Cerebellar cortex (tissue), 1 donor: ENCODE results near the gene NUDCD3.

Source experiments
- DNase-seq: peaks from one replicate; pipeline ENCODE4 v3.0.0-alpha.2; 2015; ENCODE audit warnings: low spot score

Gene NUDCD3

DNA sequence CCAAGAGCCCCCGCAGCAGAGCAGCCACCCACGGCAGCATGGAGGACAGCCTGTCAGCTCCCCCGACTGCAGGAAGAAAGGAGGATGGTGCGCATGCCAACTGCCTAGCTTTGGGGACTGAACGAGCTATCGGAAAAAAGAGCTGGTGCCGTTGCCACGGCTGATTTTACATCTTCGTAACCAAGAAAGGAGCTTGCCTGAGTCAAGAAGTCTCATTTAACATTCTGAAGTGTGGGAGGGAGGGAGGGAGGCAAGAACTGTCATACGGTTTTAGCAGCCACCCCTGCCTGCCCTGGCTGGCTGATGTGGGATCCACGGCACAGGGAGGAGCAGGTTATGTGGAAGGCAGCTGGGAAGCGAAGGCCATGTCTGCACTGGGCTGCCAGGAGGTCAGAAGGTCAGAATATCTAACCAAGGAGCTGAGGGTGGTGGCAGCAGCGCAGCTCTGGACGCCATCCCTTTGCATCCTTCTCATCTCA, 90.4 kb downstream of the NUDCD3 start:
- no peak for DNase-seq

DNA sequence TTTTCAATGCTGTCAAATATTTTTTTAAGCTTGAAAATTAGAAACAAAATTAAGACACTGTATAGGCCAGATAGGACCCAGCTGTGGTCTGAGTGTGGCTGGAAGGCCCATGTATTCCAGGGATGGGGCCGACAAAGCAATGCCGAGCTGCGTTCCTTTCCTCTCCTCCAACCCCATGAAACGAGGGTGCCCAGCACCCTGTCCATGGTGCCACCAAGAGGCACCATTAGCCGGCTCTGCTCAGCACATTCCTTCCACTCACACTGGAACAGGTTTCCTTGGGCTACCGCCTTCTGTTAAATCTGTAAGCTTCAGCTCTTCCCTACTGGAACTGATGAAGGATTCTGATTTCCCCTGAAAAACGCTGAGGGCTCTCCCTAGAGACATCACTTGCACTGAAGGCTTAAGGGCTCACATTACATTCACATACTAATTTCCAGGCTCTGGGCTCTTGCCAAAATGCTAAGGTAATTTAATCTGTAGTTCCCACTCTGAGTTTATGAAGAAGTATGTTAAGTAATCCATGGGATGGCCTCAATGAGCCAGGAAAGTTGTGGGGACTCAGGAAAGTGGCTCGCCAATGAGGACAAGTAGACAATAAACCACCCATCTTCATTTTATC, 91.4 kb downstream of the NUDCD3 start:
- no peak for DNase-seq

DNA sequence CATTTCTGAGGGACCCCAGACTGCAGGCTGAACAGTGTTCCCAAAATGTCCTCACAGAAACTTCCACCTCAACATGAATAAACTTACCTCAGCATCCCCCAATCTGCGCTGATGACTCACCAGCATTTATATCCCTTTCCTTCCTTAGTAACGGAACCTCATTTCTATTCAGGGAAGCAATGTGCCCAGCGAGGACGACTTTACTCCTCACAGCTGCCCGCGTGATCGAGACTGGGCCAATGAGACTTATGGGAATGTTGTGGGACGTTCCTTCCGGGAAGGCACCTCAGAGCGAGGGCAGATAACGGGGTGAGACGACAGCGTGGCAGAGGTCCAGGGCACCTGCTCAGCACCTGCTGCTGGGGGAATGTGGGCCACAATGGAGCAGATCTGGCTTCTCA, 91.9 kb downstream of the NUDCD3 start:
- DNase-seq: peak; percentile 82

DNA sequence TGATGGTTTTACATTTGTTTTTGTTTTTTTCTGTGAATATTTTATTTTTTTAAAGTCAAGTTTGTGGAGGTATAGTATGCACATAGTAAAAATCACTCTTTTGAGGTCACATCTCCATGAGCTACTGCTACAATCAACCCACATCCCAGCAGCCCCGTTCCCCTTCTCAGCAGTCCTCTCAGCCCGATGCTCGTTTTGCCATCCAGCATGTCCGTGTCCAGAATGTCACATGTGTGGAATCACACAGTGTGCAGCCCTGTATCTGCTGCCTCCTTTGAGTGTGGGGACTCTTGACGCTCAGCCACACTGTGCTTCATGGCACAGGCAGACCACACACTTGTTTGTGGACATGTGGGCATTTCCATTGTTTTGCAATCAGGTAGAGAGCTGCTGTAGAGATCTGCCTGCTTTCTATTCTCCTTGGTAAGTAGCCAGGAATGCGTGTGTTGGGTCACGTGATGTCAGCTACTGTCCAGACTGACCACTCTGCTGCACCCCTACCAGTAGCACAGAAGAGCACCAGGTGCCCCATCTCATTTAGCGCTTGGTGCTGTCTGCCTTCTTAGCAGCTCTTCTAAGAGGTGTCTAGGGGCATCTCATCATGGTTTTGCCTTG, 93.4 kb downstream of the NUDCD3 start:
- no peak for DNase-seq

DNA sequence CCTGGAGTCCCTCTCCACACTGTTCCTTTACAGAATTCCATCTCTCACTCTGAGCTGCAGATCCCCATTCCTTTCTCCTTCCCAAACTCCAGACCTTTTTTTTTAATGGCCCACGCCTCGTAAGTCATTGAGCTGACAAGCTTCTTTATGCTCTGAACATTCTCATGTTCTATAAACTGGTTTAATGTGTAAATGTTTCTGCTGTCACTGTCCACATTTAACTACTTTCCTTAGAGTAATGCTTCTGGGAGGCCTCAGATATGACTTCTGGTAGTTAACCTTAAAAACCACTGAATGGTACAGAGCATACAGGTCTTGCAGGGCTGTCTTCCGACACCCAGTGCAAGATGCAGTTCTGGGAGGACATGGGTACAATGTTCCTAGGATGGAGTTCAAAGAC, 94.0 kb downstream of the NUDCD3 start:
- no peak for DNase-seq

DNA sequence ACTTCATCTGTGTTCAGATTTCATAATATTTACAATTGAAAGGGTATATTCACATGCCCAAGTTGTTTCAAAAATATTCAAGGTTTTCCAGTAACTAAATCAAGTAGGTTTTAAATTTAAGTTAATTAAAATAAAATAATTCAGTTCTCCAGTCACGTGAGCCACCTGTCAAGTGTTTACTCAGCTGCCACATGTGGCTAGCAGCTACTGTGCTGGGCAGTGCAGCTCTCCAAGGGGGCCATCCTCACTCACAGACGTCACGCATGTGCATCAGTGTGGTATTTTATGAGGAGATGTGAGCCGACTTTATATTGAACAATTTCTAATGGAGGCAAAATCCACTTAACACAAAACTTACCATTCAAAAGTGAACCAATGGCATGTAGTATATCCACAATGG, 95.4 kb downstream of the NUDCD3 start:
- DNase-seq: no peak

DNA sequence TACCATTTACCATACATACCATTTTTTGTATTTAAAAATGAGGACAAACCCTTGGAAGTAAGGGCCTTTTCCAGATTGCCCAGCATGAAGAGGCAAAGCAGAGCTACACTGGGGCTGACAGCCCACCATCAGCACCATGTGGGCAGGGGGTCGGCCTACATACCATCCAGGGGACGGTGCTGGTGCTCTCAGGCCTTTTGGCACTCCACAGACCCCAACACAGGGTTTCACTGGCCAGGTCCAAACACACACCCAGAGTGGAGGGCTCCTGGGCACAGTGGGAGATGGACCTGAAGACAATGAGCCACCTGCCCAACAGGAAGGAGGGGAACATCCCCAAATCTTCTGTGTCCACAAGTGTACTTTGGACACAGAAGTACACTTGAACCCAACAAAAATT, 95.8 kb downstream of the NUDCD3 start:
- no peak for DNase-seq

DNA sequence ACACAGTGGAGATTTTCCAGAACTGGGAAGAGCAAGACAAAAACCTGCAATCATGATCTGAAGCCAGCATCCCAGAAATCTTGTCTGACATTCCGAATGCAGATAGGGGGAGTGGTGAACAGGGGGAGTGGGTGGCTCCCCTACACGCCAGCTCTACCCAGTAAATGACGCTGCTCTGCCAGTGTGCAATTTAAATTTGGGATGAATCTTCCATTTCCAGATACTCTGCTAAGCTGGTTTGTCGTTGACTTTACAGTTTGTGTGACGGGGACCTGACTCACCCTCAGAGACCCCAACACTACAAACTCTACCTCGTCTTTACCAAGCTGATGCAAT, 96.4 kb downstream of the NUDCD3 start:
- DNase-seq: no peak

DNA sequence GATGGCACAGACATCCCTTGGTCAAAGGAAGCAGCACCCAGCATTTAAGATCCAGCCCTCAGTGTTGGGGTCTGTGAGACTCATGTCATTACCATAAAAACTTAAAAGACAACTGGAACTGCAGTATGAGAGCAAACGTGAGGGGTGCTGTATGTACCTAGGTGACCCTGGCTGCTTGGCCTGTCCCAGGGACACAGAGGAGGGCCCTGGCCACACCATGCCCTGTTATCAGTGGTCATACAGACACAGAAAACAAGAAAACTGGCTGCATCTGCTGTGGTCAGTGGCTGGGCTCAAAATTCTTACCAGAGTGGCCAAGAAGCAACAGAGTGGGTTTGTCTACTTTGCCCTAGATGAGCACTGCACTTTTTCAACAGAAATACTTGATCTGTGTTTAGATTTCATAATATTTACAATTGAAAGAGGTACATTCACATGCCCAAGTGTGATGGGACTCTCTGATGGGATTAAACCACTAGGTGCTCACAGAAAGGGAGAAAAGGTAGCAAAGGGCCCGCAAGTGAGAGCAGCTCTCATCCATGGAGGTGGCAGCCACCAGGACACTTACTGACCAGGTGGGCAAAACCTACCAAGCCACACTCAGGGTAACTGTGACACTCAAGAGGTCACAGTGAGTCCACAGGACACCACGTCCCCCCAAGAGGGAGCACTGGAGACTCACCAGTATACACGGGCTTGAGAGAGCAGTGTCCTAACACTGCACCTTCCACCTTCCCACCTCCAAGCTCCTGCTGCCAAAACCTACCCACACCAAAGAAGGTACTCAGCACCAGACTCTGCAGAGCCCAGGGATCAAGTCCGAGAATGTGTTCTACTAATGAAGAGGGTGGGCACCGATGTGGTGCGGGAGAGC, 97.0 kb downstream of the NUDCD3 start:
- DNase-seq: no peak

DNA sequence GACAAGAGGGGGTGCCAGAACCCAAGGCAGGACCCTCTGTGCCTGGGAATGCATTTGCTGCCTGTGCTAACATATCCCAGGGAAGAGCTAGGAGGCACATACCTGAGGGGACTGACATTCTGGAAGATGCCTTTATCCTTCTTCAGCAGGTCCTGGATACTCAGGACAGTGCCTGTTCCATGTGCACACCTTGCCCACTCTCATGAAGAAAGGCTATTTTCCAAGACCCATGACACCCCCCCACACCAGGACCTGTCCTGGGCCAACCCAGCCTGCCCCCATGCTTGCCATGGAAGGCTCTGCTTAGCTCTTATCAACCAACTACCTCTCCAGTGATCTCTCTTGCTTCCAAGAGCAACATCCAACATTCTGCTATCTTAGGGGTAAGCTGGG, 97.8 kb downstream of the NUDCD3 start:
- DNase-seq: no peak

DNA sequence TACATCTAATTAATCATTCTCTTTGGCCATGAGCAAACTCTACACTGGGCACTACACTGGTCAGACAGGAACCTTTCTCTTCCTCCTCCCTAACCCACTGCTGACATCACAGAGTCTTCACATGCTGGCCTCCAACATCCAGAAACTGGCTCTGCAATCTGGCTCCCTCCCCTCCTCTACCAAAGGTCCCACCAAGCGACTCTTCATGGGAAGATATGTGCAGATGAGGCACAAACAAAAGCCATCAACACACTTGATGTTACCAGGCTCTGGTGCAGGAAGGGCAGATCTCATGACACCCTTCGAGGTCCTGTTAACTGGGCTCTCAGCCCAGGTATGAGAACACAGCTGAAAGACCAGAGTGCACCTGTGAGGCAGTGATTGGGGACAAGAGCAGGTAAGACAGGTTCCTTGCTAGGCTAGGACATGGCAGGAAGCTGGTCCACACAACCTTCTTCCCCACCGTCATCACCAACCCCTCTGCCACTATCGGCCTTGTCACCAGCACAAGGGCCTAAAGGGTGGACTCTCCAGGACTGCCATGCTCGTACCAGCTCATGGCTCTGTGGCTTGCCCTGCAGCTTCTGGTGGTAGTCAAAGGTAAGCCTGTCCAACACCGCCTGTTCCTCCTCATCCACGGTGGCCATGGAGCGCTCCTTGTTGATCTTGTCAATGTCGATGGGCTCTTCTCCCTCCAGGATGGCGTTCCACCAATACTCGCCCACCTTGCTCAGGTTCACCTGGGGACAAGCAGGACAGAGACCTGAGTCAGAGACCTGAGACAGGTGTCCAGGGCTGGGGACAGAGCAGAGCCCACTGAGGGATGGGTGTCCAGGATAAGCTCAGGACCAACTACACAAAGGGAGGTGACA, 98.5 kb downstream of the NUDCD3 start:
- no peak for DNase-seq

DNA sequence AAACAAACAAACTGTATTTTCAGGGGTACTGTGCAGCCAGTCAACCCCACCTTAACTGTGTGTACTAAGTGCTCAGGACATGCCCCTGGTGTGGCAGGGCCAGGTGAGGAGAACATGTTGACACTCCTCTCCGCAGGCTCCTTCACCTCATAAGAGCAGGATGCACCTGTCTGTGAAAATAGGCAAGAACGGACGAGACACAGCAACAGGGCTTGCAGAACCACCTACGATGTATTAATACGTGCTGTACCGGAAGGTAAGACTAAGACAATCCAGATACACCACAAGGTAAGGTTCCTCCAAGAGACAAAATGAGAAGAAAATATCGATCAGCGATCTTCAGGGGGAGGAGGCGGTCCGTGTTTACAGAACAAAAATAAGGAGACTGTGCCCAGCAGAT, 99.3 kb downstream of the NUDCD3 start:
- no peak for DNase-seq

DNA sequence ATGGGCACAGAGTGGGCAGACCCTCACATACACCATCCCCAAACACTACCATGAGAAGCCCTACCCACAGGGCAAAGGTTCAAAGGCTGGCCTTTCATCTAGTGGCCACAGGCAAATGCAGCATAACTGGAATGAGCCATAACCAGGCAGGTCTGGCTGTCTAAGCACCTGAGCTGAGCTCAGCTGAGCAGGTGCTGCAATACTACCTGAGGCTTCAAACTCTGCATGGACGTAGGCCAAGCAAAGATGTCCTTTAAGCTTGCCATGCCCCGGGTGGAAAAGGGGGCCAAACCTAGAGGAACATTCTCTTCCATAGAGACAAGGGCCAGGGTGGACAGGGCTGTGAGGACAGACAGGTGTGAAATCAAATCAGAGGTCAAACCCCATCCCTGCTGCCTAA, 99.8 kb downstream of the NUDCD3 start:
- DNase-seq: no peak

DNA sequence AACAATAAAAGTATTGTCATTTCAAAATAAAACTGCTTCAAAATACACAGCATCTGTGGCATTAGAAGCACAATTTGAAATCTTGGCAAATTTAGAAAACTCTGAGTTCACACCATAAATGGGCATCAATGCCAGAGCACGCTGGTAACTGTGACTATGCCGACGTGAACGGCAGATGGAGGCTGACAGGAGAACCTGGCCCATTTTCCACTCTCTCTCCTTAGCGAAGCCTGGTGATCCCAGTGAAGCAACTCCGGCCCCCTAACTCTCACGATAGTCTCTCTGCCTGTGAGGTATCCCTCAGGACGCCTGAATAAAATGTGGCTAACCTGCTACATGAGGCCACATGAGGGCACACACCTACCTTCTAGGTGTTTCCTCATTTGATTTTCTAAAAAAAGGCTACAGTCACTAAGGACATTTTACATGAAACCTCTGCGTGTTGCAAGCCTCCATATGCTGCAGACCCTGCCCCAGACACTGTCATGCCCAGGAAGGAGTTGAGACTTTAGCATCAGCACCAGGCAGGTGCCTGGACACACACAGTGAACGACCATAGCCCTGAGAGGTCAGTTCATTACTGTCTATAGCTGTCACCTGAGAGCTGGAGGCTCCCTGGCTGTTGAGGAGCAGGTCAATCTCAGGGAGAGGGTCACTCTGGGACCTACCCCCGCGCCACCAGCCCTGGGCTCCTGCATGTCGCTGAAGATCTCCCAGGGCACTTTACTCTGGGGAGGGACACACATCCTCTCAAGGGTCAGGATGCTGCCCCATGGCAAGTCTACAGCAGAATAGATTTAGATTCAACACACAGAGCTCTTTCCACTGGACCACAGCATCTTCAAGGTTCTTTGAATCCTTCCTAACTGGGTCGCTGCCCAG, 102.1 kb downstream of the NUDCD3 start:
- peak; percentile 95 for DNase-seq

DNA sequence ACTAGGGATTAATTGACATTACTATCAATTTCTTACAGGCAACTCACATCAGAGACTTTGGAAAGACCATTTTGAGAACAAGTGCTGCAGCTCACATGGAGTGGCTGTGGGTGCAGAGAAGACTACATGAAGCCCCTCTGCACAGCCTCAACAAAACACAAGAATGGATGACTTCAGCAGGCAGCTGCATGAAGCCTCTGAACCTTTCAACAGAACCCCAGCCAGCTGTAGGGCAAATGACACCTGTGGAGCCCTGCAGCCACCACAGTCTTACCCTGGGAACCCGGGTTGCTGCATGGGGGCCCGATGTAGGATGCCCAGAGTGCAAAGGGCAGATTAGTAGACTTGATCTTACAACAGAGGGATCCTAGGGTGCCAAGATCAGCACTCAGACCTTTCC, 103.1 kb downstream of the NUDCD3 start:
- no peak for DNase-seq

DNA sequence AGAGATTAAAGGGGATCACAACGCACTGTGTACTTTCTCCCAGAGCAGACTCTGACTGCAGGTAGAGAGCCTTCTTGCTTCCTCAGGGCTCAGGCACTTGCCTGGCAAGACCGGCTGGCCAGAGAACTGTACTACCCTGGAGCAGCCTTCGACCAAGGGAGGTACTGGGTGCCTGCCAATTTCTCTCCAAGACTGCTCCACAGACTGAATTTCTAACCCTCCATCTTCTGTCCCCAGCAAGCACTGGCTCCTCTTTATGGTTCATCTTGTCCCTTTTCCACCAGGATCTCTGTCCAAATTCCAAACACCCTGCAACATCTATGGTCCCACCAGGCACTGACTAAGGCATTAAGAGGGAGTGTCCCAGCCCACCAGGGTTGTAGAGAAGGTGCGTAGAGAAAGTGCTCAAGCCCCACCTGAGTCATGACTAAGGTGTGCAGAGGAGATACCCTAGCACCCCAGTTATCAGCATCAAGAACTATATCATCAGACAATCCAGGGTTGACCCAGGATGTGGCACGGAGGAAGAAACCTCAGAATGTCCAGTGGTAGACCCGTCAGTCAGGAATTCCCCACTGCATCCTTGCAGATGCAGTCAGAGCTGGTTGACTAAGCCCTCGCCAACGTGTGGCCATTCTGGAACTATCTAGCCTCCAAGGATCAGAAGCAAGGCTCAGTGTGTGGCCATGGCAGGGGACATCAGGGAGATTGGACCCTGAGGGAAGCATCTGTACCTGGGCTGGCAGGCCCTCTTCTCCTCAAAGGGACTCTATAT, 104.1 kb downstream of the NUDCD3 start:
- DNase-seq: peak; percentile 89

DNA sequence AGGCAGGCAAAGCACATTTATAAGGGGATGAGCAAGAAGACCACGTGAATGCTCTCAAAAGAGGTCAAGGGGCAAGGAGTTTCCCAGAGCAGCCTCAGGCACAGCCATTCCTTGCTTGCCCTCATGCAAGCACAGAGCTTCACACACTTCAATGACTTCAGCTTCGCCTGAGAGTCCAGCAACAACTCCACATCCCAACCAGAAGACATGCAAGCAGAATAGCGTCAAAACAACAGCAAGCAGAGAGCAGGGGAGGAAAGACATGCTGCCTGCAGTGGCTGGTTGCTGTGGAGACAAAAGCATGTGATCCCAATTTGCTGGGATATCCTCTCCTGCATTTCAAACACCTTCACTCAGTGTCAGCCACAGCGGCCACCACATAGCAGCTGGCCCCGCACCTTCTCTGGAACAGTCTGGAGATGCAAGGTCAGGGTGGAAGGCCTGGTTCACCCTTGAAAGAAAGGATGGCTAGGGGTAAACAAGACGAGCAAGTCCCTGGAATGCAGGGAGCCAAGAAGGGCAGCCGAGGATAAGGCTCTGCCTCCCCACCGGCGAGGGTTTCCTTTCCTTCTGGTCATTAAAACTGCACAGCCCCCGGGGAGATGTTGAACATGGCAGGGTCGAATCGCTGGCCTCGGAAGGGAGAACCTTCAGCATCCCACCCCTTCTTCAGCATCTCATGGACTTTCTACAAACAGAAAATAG, 104.9 kb downstream of the NUDCD3 start:
- DNase-seq: peak; percentile 33

DNA sequence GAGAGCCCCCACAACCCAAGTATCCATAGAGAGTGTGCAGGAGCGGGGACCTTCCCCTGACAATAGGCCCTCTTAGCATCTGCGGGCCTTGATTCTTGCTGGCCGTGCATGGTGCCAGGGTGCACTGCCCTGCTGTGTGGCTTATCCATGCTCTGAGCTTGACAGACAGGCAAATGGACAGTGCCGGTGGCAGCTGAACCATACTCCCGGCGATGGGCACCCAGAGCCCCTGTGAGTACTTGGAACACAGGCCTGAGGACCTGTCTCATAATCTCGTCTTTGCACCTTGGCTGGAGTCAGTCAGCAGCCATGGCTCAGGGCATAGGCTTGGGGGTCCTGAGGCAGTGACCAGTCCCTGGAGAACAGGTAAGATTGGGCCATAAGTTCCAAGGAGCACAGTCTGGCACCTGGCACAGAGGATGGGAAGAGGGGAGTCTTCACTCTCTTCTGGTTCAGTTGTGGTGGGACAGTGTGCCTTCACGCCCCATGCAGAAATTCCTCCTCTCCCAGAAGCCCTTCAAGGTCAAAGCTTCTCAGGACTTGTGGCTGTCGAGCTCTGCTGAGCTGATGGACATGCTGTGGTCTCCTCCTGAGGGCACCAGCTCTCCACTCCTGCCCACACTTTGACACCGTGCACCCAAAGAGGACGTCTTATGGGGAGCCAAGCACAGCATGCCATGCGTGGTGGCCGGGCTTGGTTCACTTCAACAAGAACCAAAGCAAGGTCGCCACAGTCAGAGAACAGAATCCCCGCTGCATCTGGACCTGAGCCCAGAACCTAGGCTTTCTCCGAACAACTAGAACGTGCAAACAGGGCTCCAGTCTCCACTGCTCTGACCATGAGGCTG, 105.6 kb downstream of the NUDCD3 start:
- DNase-seq: peak; percentile 70

DNA sequence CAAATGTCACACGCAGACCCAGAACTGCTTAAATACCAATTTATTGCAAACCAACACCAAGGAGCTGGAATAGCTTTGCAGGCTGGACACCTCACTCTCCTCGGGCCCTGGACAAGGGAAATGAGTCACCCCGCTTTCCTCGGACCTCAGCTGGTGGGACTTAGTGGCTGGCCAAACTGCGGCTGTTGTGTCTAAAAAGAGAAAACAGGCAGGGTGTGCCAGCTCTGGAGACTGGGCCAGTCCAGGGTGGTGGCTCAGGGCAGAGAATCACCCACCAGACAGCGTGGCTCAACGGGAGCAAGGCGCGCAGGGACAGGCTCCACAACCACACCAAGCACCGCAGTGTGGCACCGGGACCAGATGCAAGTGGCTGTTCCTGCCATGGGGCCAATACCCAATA, 106.9 kb downstream of the NUDCD3 start:
- no peak for DNase-seq
